Ovary (tissue), 3 donors: ENCODE measurements around the gene NPY5R.

Experiments
- CTCF ChIP-seq, 3 donors: fragments of 450-650 bp in 2 of 3; fragments of 200-600 bp in 1 of 3; IDR thresholded peaks; one replicate each; pipeline versions ENCODE4 v1.5.1 to v1.8.0; 2016 to 2022; ENCODE audit warnings: antibody characterized with exemption in 3 of 3, mild to moderate bottlenecking in 1 of 3
- EP300 ChIP-seq: sonication (generic); formaldehyde crosslinking; IDR thresholded peaks from one replicate; pipeline ENCODE4 v1.6.1; 2017; ENCODE audit warnings: antibody characterized with exemption
- POLR2A ChIP-seq: fragments of 450-650 bp; IDR thresholded peaks from one replicate; pipeline ENCODE4 v1.6.1; 2017; ENCODE audit warnings: antibody characterized with exemption, mild to moderate bottlenecking, moderate library complexity
- donor health status: DM: no; HTN: no; CAD: no.

GRCh38 chr4:163344147-163345125 is 744 bp downstream of the NPY5R start:
- TF ChIP-seq CTCF (IDR thresholded peaks at IDR 0.05) (no peak), POLR2A (no peak), EP300 (no peak)
